Upper lobe of left lung (tissue), 4 donors: Measurements from ENCODE around the gene STX16.

Source experiments
- CTCF ChIP-seq, 6 experiments: fragments of 450-650 bp in 4 of 6; fragments of 200-600 bp in 2 of 6; sonication (generic) in 2 of 6; IDR thresholded peaks; one replicate each; pipeline ENCODE4 v1.5.1; 2016 to 2019; ENCODE audit warnings: antibody characterized with exemption in 6 of 6
- POLR2A ChIP-seq, 4 donors: fragments of 450-650 bp; IDR thresholded peaks; one replicate each; pipeline ENCODE4 v1.5.1; 2016 to 2017; ENCODE audit warnings: antibody characterized with exemption in 4 of 4, mild to moderate bottlenecking in 2 of 4

- TF ChIP-seq CTCF (IDR thresholded peaks at IDR 0.05) (no peak), POLR2A (IDR thresholded peaks at IDR 0.05) (no peak)
These were observed 37.3 kb downstream of the STX16 start for GRCh38 chr20:58688414-58688813.
